Measurements from ENCODE around the gene ZNF429.
"Not testable (repeated sequence)": the region's sequence is repeated elsewhere in the genome, so short reads cannot be mapped to it uniquely, and the experiment has no call there.

The ZNF429 gene

GRCh38 chr19:21513651-21514050 is 8.2 kb downstream of the ZNF429 start:
- DNase-seq (ENCODE audit: low spot score), result no peak

GRCh38 chr19:21519488-21519887 is 14.1 kb downstream of the ZNF429 start:
- DNase-seq (ENCODE audit: low spot score), result no peak

GRCh38 chr19:21532904-21533303 is 27.5 kb downstream of the ZNF429 start:
- no peak for DNase-seq (ENCODE audit: low spot score)

DNA sequence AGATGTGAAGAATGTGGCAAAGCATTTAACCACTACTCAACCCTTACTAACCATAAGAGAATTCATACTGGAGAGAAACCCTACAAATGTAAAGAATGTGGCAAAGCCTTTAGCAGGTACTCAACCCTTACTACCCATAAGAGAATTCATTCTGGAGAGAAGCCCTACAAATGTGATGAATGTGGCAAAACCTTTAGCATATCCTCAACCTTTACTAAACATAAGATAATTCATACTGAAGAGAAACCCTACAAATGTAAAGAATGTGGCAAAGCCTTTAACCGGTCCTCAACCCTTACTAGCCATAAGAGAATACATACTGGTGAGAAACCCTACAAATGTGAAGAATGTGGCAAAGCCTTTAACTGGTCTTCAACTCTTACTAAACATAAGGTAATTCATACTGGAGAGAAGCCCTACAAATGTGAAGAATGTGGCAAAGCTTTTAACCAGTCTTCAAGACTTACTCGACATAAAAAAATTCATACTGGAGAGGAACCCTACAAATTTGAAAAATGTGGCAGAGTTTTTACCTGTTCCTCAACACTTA is 31.4 kb downstream of the ZNF429 start:
- DNase-seq (ENCODE audit: low spot score), result not testable (repeated sequence)

DNA sequence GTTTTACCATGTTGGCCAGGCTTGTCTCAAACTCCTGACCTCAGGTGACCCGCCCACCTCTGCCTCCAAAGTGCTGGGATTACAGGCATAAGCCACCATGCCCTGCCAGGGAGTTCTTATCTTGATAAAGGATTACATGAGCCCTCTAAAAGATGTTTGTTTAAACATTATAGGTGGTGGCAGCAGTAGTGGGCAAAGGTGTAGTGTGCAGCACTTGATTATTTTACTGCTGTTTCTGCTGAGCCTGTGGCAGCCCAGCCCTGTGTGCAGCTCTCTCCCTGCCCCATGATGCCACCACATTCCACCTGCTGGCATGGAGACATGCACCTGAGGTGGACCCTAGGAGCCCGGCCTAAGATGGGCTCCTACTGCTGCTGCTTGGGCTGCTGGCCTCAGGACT is 54.0 kb downstream of the ZNF429 start:
- DNase-seq (ENCODE audit: low spot score), result no peak

- DNase-seq (ENCODE audit: low spot score), result no peak
These were observed 59.0 kb downstream of the ZNF429 start for GRCh38 chr19:21564406-21564805.

DNA sequence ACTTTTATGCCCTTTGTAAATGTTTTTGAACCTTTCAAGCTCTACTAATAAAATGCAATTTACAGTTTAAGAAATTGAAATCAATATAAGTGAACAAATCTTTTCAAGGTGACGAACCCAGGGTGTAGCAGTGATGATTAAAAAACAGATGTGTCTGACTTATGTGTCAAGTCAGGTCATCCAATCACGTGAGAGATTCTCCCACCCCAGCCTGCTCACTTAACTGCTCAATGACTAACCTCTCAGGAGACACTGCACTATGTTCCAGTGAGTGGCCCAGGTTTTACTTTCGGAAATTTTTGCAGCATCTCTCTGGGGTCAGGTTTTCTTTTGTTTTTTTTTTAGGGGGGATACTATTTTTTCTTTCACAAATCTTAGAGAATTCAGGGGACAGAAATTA is 60.7 kb downstream of the ZNF429 start:
- DNase-seq (ENCODE audit: low spot score), result no peak

DNA sequence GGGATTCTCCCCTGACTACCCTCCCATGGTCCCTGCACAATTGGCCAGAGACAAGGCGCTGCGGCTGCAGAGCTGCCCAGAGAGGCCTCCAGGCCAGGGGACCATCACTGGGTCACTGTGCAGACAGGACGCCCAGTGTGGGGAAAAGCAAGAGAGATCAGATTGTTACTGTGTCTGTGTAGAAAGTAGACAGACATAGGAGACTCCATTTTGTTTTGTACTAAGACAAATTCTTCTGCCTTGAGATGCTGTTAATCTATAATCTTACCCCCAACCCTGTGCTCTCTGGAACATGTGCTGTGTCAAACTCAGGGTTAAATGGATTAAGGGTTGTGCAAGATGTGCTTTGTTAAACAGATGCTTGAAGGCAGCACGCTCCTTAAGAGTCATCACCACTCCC is 62.4 kb downstream of the ZNF429 start:
- not testable (repeated sequence) for DNase-seq (ENCODE audit: low spot score)

- DNase-seq (ENCODE audit: low spot score), result no peak
These were observed 63.6 kb downstream of the ZNF429 start for GRCh38 chr19:21568816-21569493.

- no peak for DNase-seq (ENCODE audit: low spot score)
These were observed 64.1 kb downstream of the ZNF429 start for GRCh38 chr19:21569494-21569865.

DNA sequence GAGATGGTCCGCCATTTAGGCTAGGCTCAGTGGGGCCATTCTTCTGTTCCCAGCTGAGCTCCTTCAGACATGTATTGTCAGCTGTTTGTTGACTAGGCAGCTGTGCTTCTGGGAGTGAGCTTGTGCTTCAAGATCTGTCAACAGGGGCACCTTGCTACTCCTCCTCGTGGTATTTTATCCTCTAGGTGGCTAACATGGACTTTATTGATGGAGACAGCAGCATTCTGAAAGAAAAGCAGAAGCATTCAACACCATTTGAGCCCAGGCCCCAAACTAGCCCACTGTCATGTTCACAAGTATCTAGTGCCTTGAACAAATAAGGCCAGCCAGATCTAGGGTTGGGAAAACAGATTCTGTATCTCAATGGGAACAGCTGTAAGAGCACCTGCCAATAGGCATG is 65.9 kb downstream of the ZNF429 start:
- DNase-seq (ENCODE audit: low spot score), result no peak

DNA sequence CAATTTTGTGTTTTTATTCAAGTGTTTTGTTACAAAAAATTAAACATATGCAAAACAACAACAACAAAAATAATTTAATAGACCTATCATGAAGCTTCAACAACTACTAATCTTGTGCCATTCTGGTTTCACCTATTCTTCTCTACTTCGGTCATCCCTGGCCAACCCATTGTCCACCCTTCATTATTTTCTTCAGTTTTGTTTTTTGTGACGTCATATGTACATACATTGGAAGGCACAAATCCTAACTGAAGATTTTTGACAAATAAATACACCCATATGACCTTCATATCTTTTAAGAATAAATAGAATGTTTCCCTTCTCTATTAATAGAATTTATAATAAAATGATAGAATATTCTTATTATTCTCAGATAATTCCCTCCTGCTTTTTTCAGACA is 69.2 kb downstream of the ZNF429 start:
- no peak for DNase-seq (ENCODE audit: low spot score)

GRCh38 chr19:21576481-21576880 is 71.1 kb downstream of the ZNF429 start:
- DNase-seq (ENCODE audit: low spot score), result no peak

- DNase-seq (ENCODE audit: low spot score), result no peak
These were observed 74.7 kb downstream of the ZNF429 start for GRCh38 chr19:21580101-21580500.

DNA sequence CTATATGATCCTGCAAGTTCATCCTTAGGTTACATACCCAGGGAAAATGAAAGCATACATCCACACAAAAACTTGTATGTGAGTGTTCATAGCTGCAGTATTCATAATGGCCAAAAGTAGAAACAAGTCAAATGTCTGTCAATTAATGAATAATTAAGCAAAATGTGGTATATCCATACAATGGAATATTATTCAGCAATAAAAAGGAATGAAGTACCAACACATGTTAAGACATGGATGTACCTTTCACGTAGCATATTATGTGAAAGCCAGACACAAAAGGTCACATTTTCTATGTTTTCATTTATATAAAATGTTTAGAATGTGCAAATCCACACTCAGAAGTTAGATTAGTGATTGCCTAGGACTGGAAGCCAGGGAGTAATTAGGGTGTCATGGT is 75.4 kb downstream of the ZNF429 start:
- no peak for DNase-seq (ENCODE audit: low spot score)

GRCh38 chr19:21581646-21582240 is 76.3 kb downstream of the ZNF429 start:
- DNase-seq (ENCODE audit: low spot score), result no peak

DNA sequence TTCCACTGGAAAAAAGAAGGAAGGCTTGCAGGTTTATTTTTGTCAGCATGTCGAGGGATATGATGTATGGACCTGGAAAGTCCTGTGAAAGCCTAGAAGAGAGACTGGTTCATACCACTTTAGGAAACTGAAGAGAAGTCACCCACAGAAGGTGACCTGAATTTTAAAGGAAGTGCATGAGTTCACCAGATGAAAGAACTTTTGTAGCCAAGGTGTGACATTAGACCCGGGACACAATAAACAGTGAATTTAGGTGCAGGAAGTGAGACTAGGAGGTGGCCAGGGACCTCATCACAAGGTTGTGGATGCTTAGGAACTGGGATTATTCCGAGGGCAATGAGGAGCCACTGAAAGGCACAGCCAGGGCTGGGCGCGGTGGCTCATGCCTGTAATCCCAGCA is 79.1 kb downstream of the ZNF429 start:
- DNase-seq (ENCODE audit: low spot score), result no peak

DNA sequence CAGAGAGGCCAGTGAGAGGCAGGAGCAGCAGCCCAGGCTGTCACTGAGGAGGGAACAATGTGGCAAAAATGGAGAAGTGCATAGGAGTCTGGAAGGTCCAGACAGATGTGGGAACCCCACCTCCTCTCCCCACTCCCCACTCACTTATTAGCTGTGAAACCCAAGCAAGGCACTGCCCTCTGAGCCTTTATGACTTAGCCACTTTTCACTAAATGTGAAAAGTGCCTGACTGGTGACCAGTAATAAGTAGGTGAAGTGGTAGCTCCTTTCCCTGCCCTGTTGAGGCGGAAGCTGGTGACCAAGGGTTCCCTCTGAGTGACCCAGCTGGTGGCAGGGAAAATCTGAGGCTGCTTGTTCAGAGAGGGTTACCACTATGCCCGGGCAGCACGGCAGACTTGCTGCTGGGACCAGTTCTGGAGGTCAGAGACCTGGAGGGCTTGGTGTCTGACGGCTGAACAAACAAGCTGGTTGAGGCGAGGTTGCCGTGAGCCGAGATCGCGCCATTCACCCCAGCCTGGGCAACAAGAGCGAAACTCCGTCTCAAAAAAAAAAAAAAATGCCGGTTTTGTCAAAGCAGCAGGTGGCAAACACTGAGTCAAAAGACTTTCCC is 80.0 kb downstream of the ZNF429 start:
- DNase-seq (ENCODE audit: low spot score), result no peak

DNA sequence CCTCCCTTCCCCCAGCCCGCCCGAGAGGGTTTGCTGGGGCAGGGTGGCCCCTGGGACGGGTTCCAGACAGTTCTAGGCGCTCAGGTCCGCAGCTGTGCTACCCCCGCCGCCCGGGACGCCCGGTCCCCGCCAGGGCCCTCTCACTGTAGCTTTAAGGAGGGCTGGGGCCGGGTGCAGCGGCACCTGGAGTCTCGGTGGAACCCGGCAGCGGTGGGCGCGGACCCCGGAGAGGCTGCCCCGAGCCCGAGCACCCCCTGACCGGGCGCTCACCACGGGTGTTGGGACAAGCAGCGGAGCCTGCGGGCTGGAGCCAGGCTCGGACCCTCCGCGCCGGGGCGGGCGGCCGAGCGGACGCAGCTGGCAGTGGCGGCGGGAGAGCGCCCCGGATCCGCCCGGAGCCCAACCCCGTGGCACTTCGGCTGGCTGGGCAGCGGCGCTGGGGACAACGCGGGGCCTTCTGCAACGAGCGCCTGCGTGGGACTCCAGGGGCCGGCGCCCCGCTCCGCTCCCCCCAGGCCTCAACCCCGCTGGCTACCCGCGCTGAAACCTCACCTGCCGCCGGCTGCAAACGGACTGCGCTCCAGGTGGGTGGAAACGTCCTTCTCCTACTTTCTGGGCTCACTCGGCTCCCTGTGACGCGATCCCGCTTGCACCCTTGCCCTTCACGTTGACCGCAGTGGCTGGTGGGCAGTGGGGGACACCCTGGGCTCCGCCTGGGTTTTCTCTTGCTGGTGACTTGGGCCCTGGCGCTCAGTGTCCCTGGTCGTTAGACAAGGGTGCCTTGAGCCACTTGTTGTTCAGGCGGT is 81.1 kb downstream of the ZNF429 start:
- DNase-seq (ENCODE audit: low spot score), result no peak

- DNase-seq (ENCODE audit: low spot score), result no peak
These were observed 81.7 kb downstream of the ZNF429 start for GRCh38 chr19:21587117-21587461.

DNA sequence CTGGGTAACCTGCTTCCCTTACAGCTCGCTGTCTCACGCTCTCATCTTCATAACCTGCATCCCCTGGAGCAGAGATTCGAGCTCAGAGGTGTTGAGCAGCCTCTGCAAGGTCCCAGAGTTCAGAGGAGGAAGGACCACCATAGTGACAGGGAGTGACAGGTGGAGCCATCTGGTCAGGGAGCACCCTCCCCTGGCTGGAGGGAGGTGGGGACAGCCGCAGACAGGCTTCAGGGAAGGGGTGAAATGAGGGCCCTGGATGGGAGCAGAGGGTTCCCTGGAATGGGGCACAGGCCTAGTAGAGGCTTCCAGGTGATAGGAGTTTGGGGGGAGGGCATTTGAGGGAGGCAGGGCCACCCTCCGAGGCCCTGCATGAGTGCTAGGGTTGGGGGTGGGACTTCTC is 82.1 kb downstream of the ZNF429 start:
- no peak for DNase-seq (ENCODE audit: low spot score)

DNA sequence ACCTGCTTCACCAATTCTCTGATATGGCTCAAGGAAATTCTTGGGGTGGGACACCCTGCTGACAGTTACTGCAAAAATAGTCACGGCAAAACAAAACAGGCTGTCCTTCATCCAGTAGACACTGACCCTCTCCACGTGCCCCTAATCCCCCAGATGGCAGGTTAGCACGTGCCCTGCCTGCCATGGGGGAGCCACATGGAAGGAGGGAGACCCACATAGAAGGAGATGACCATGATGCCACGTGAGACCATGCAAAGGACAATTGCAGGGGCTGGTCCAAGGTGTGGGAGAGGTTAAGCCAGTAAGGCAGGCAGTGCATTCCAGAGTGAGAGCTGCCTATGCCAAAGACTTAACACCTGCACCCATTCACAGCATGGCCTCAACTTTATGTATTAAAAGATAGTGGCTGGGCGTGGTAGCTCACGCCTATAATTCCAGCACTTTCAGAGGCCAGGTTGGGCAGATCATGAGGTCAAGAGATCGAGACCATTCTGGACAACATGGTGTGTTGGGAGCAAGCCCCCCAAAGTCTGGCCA is 82.7 kb downstream of the ZNF429 start:
- DNase-seq (ENCODE audit: low spot score), result no peak

- no peak for DNase-seq (ENCODE audit: low spot score)
These were observed 85.5 kb downstream of the ZNF429 start for GRCh38 chr19:21590867-21591266.
